ENCODE data around the gene NOS3.

GRCh38 chr7:151016505-151016904, 25.7 kb downstream of the NOS3 start:
- TF ChIP-seq EZH2 (IDR thresholded peaks at IDR 0.05; ENCODE audit: insufficient read depth, poor library complexity, severe bottlenecking) = no peak
- TF ChIP-seq EZH2phosphoT487 (IDR thresholded peaks at IDR 0.05; ENCODE audit: insufficient read depth, low read depth) = no peak

Data from GM23248 (cell line).